Thyroid gland (tissue), 4 donors: ENCODE results near the gene OXNAD1. TPM values are rescaled to one million over a fixed set of nuclear protein-coding genes. Genes with fewer than 3 reads are reported as not detected.
A peak's percentile ranks its signal among the peaks of the same experiment; 100 is the strongest.

Experiments used
- DNase-seq, 2 donors: peaks; one replicate each; pipeline ENCODE4 v3.0.0-alpha.2; 2019
- H3K27ac ChIP-seq, 3 donors: fragments of 200-600 bp; sonication (generic); 1 replicate in 2 of 3; 2 replicates in 1 of 3; pipeline ENCODE4 v1.5.1; 2016 to 2019; ENCODE audit warnings: mild to moderate bottlenecking in 1 of 3, moderate library complexity in 1 of 3
- H3K27me3 ChIP-seq: fragments of 200-600 bp; sonication (generic); one replicate; pipeline ENCODE4 v1.5.1; 2019
- H3K36me3 ChIP-seq, 2 donors: fragments of 200-600 bp; sonication (generic); one replicate each; pipeline ENCODE4 v1.5.1; 2016 to 2019
- H3K4me1 ChIP-seq, 2 donors: fragments of 200-600 bp; sonication (generic); one replicate each; pipeline ENCODE4 v1.5.1; 2017 to 2019
- H3K4me3 ChIP-seq, 3 donors: fragments of 200-600 bp; sonication (generic); replicated peaks in 1 of 3; 1 replicate in 2 of 3; 2 replicates in 1 of 3; pipeline ENCODE4 v1.5.1; 2016; ENCODE audit warnings: mild to moderate bottlenecking in 1 of 3
- H3K9me3 ChIP-seq: fragments of 200-600 bp; sonication (generic); one replicate; pipeline ENCODE4 v1.5.1; 2017
- CTCF ChIP-seq, 6 experiments: fragments of 200-600 bp in 3 of 6; fragments of 450-650 bp in 3 of 6; sonication (generic) in 3 of 6; IDR thresholded peaks; one replicate each; pipeline ENCODE4 v1.5.1; 2016 to 2019; ENCODE audit warnings: antibody characterized with exemption in 6 of 6, mild to moderate bottlenecking in 2 of 6, inconsistent platforms in 1 of 6, moderate library complexity in 1 of 6
- POLR2A ChIP-seq, 2 donors: fragments of 450-650 bp; IDR thresholded peaks; one replicate each; pipeline ENCODE4 v1.6.1; 2017; ENCODE audit warnings: antibody characterized with exemption in 2 of 2, mild to moderate bottlenecking in 2 of 2, moderate library complexity in 1 of 2
- WGBS, 2 donors: methylation state at CpG; one replicate each; pipeline ENCODE4 v1.1.5; 2017; 5-methylcytosine and 5-hydroxymethylcytosine counted together
- intact Hi-C: fragments of 100-400 bp; cut with DNase I; formaldehyde crosslinking; loops from one replicate; pipeline ENCODE4 v1.15.1; 2023
- total RNA-seq, 4 donors: library from RNA; depleted of rRNA; stranded (reverse); fragments of >200 nt; gene quantifications; one replicate each; pipeline ENCODE4 v1.2.3, GENCODE V29; 2016

OXNAD1 gene
- total RNA-seq, 4 donors from 2014 or later, result 22.3 to 34.0 (median 27.4) TPM

GRCh38 chr3:16294844-16295243, 29.8 kb downstream of the OXNAD1 start:
- no peaks in the 10 kb centered on the region for H3K27me3 ChIP-seq
- peaks cover 18 to 23% of the 10 kb centered on the region in 2 donors for H3K4me1 ChIP-seq
- no peaks in the 10 kb centered on the region for H3K9me3 ChIP-seq
- intact Hi-C loops, result loop anchor here (5.0 kb wide), 1 partner anchor 222 kb away; no protein-coding TSS in a partner anchor
- no peak overlapping the region for H3K4me3 ChIP-seq
- no peak for DNase-seq
- TF ChIP-seq CTCF (IDR thresholded peaks at IDR 0.05), result no peak
- no peak for TF ChIP-seq POLR2A (IDR thresholded peaks at IDR 0.05)
- no peak overlapping the region for H3K27ac ChIP-seq
- 94 to 95% methylated on average over 5 of the region's 5 CpGs for WGBS, 2 donors
- H3K36me3 ChIP-seq, result no peaks in the 10 kb centered on the region

- H3K9me3 ChIP-seq, result no peaks in the 10 kb centered on the region
- whole genome bisulfite sequencing, 2 donors, result 86 to 88% methylated on average over 3 of the region's 3 CpGs
- H3K4me1 ChIP-seq, result peaks cover 22 to 29% of the 10 kb centered on the region in 2 donors
- no peaks in the 10 kb centered on the region for H3K36me3 ChIP-seq
- no peak for TF ChIP-seq POLR2A (IDR thresholded peaks at IDR 0.05)
- no peak for TF ChIP-seq CTCF (IDR thresholded peaks at IDR 0.05)
- intact Hi-C loops, result no loop called here
- no peak for DNase-seq
- H3K4me3 ChIP-seq, result no peak overlapping the region
- H3K27me3 ChIP-seq, result no peaks in the 10 kb centered on the region
- H3K27ac ChIP-seq, result no peak overlapping the region
Measured at GRCh38 chr3:16295298-16295890, 30.4 kb downstream of the OXNAD1 start.

- Histone ChIP-seq H3K4me3 (no peak overlapping the region), H3K9me3 (no peaks in the 10 kb centered on the region), H3K36me3 (no peaks in the 10 kb centered on the region), H3K27me3 (no peaks in the 10 kb centered on the region), H3K4me1 (peaks cover 43 to 50% of the 10 kb centered on the region in 2 donors), H3K27ac (peak overlapping the region; percentile 79 to 91 (median 80))
- TF ChIP-seq CTCF (IDR thresholded peaks at IDR 0.05) (no peak), POLR2A (IDR thresholded peaks at IDR 0.05) (peak in 1 of 2 donors; percentile 36)
- intact Hi-C loops, result no loop called here
- 32 to 45% methylated on average over 9 of the region's 9 CpGs for WGBS, 2 donors
- DNase-seq, result peak; percentile 67 to 79
Measured at GRCh38 chr3:16297997-16298885, 33.2 kb downstream of the OXNAD1 start.

- H3K4me3 ChIP-seq, result no peak overlapping the region
- peak overlapping the region; percentile 79 to 91 (median 80) for H3K27ac ChIP-seq
- no peaks in the 10 kb centered on the region for H3K9me3 ChIP-seq
- intact Hi-C loops, result no loop called here
- no peaks in the 10 kb centered on the region for H3K27me3 ChIP-seq
- no peak for DNase-seq
- TF ChIP-seq CTCF (IDR thresholded peaks at IDR 0.05) (no peak), POLR2A (IDR thresholded peaks at IDR 0.05) (no peak)
- 47 to 49% methylated on average over 6 of the region's 6 CpGs for WGBS, 2 donors
- peaks cover 48 to 56% of the 10 kb centered on the region in 2 donors for H3K4me1 ChIP-seq
- no peaks in the 10 kb centered on the region for H3K36me3 ChIP-seq
Measured at GRCh38 chr3:16298891-16299290, 33.9 kb downstream of the OXNAD1 start.

GRCh38 chr3:16299746-16300145, 34.7 kb downstream of the OXNAD1 start:
- TF ChIP-seq CTCF (IDR thresholded peaks at IDR 0.05) (no peak), POLR2A (IDR thresholded peaks at IDR 0.05) (no peak)
- no peak for DNase-seq
- no peaks in the 10 kb centered on the region for H3K36me3 ChIP-seq
- no peaks in the 10 kb centered on the region for H3K9me3 ChIP-seq
- 58 to 59% methylated on average over 3 of the region's 3 CpGs for WGBS, 2 donors
- intact Hi-C loops, result no loop called here
- H3K27me3 ChIP-seq, result no peaks in the 10 kb centered on the region
- no peak overlapping the region for H3K4me3 ChIP-seq
- peak overlapping the region; percentile 79 to 91 (median 80) for H3K27ac ChIP-seq
- H3K4me1 ChIP-seq, result peaks cover 52 to 56% of the 10 kb centered on the region in 2 donors
